Activated gamma-delta T cell treated with Interleukin-2 at 50 U/mL for 16 hours (primary cell): ENCODE results near the gene LMTK2.
A peak's percentile ranks its signal among the peaks of the same experiment; 100 is the strongest.

ENCODE experiments used
- DNase-seq: peaks from one replicate; pipeline ENCODE4 v3.0.0-alpha.2; 2020

Gene LMTK2

DNA sequence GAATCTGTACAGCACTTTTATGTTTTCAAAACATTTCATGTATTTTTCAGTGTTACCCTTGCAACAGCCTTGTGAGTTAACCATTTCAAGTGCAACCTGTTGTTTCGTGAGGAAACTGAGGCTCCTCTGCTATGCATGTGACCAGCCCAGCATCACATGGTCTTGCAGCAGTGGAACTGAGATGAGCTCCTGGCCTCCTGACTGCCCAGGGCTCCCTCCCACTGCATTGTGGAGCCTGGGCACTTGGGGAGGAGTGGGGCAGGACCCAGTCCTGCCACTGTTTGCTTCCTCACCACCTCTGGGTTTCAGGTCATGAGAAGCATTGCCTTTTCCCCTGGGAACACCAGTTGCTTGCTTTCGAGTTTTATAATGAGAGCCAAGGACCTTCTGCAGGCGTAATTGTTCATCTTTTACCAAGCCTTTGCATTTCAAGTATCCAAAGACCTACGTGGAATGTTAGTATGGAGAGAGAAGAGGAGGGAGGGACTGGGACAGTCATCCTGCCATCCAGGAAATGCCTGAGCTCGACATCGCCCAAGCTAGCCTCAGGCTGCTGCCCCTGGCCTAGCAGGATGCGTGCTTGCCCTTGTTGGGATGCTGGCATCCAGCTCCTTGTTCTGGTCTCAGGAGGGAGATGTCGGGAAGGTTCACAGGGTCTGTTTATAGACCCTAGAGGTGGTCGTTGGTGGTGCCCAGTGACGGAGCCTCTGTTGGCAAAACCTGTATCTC lies 72.3 kb downstream of the LMTK2 start:
- DNase-seq = no peak

DNA sequence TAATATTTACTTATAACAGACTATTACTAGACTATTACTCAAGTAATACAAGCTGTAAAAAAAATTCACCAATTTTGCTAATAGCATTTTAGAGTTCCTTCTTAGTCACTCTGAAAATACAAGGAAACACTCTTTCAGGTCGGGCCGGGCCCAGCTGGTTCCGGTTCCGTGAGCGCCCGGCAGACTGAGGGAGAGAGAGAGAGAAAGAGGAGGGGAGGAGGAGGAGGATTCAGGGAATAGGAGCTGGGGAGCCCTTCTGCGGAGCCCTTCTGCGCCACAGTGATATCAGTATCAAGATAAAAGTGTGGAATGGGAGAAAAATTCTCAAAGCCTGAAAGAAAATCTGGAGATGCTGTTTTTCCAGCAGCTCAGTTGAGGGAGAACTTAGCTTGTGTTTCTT lies 74.1 kb downstream of the LMTK2 start:
- DNase-seq = no peak

DNA sequence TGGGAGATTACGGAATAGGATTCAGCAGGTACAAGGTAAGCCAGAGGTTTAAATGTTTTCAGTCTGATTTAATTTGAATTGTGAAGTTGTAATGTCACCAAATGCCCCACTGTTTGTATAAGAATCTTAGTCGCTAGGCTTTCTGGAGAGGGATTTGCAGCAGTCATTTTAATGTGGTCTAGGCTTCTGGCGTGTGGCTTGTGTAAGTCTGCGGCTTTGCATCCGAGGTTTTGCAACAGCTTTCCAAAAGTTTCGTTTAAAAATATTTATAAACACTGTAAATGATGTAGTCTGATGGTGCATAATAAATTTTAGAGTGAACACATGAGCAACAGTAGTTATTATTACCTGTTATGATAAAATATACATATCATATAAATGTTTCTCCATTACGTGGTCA lies 78.4 kb downstream of the LMTK2 start:
- no peak for DNase-seq

DNA sequence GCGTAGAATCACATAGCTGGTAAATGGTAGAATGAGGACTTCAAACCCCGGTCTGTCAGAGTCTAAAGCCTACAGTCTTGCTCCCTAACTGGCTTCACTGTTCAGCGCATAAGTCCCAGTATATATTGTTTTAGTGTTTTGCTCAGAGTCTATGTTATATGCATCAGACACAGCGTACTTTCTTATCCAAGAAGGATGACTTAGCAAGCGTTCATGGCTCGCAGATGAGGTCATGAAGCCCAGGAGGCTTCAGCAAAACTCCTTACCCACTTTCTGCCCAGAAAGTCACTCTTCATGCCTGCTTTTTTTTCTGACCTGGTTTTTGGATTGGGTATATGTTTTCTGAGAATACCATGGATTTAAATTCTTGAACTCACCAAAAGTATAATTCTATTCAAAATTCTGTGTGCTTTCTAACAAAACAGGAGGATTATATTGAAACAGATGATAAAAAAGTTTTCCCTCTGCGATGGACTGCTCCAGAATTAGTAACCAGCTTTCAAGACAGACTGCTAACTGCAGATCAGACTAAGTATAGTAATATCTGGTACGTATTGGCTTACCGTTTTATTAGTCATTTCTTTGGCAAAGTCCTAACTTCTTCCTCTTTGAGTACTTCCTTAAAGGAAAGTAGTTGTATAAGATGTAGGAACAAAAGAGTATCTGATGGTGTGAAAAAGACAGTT lies 79.9 kb downstream of the LMTK2 start:
- no peak for DNase-seq

DNA sequence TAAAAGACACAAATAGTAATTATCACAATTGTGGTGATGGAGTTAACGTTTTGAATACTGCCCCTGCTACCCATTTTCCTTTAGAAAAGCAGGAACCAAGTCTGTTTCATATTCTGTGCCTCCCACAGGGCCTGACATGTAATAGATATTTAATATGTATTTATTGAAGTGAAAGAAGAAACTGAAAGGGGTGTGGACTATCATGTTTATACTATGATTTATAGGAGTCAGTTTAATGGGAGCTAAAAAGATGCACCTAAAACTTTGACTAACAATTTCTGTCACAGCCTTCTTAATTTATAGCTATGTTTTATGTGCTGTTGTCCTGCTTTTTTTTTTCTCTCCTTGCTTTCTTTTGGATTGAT lies 80.5 kb downstream of the LMTK2 start:
- no peak for DNase-seq

DNA sequence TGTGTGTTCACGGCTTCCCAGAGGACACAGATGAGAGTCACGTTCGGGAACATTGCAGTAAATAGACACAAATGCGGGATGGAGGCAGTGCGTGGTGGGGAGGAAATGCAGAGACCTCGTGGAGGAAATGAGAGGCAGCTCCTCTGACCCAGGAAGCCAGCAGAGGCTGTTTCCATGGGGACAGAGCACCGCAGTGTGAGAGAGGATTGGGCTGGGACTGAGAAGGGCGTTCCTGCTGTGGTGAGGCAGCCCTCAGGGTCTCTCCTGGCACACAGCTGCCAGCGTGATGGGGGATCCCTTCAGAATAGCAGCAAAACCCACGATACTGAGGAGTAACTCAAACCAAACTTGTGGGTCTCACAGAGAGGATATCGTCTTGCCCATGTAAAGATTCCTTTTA lies 82.9 kb downstream of the LMTK2 start:
- DNase-seq = no peak

DNA sequence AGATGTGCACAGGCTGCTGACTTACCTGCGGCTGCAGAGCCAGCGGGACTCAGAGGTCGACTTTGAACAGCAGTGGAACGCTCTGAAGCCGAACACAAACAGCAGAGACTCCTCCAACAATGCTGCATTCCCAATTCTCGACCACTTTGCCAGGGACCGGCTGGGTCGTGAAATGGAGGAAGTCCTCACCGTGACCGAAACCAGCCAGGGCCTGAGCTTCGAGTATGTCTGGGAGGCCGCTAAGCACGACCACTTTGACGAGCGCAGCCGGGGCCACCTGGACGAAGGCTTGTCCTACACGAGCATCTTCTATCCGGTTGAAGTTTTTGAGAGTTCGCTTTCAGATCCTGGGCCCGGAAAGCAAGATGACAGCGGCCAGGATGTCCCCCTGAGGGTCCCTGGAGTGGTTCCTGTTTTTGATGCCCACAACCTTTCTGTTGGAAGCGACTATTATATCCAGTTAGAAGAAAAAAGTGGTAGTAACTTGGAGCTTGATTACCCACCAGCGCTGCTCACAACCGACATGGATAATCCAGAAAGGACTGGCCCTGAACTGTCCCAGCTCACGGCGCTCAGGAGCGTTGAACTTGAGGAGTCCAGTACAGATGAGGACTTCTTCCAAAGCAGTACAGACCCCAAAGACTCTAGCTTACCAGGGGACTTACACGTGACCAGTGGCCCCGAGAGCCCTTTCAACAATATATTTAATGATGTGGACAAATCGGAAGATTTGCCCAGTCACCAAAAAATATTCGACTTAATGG lies 85.2 kb downstream of the LMTK2 start:
- DNase-seq = no peak

DNA sequence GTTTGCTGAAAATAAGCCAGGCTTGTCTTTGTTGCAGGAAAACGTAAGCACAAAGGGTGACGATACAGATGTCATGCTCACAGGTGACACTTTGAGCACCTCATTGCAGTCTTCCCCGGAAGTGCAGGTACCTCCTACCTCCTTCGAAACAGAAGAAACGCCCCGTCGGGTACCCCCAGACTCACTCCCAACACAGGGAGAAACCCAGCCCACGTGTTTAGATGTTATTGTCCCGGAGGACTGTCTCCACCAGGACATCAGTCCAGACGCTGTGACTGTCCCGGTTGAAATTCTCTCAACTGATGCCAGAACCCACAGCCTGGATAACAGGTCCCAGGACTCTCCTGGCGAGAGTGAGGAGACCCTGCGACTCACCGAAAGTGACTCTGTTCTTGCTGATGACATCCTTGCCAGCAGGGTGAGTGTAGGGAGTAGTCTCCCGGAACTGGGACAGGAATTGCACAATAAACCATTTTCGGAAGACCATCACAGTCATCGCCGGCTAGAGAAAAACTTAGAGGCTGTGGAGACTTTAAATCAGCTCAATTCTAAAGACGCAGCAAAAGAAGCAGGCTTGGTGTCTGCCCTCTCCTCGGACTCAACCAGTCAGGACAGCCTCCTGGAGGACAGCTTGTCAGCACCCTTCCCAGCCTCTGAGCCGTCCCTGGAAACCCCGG lies 86.3 kb downstream of the LMTK2 start:
- no peak for DNase-seq

DNA sequence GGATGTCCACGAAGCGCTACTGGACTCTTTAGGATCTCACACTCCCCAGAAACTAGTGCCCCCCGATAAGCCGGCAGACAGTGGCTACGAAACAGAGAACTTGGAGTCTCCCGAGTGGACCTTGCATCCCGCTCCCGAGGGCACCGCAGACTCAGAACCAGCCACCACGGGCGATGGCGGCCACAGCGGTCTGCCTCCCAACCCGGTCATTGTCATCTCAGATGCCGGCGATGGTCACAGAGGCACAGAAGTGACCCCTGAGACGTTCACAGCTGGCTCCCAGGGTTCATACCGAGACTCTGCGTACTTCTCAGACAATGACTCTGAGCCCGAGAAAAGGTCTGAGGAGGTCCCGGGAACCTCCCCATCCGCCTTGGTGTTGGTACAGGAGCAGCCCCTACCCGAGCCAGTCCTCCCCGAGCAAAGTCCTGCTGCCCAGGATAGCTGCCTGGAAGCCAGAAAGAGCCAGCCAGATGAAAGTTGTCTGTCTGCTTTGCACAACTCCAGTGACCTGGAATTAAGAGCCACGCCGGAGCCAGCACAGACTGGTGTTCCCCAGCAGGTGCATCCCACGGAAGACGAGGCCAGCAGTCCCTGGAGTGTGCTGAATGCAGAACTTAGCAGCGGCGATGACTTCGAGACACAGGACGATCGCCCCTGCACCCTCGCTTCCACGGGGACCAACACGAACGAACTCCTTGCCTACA lies 87.0 kb downstream of the LMTK2 start:
- no peak for DNase-seq

DNA sequence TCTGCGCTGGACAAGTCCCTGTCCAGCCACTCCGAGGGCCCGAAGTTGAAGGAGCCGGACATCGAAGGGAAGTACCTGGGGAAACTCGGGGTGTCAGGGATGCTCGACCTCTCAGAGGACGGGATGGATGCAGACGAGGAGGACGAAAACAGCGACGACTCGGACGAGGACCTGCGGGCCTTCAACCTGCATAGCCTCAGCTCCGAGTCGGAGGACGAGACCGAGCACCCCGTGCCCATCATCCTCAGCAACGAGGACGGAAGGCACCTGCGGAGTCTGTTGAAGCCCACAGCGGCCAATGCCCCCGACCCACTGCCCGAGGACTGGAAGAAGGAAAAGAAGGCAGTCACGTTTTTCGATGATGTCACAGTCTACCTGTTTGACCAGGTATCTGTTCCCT lies 87.5 kb downstream of the LMTK2 start:
- DNase-seq = no peak

DNA sequence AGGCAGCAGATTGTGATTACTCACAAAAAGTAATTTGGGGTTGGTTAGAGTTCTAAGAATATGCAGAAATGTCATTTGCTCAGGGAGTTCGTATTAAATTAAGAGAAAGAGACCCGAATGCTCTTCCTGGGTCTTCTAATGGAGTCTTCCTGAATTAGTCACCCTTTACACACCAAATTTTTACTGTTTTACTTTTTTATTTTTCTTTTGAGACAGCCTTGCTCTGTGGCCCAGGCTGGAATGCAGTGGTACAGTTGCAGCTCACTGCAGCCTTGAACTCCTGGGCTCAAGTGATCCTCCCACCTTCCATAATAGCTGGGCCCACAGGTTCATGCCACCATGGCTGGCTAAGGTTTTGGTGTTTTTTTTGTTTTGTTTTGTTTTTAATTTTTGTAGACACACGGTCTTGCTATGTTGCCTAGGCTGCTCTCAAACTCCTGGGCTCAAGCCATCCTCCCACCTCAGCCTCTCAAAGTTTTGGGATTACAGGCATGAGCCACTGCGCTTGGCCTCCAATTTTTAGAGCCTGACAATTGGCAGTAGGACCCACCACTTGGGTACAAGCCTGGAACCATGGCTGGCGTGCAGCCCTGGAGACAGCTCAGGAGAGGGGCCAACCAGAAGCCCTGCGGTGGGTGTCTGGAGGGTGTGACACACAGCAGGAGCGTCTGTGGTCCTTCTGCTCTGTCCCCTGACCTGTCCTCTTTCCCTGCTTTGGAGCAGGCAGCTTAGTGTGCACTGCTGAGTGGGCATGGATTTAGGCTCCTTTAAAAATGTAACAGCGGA lies 88.2 kb downstream of the LMTK2 start:
- DNase-seq = no peak

DNA sequence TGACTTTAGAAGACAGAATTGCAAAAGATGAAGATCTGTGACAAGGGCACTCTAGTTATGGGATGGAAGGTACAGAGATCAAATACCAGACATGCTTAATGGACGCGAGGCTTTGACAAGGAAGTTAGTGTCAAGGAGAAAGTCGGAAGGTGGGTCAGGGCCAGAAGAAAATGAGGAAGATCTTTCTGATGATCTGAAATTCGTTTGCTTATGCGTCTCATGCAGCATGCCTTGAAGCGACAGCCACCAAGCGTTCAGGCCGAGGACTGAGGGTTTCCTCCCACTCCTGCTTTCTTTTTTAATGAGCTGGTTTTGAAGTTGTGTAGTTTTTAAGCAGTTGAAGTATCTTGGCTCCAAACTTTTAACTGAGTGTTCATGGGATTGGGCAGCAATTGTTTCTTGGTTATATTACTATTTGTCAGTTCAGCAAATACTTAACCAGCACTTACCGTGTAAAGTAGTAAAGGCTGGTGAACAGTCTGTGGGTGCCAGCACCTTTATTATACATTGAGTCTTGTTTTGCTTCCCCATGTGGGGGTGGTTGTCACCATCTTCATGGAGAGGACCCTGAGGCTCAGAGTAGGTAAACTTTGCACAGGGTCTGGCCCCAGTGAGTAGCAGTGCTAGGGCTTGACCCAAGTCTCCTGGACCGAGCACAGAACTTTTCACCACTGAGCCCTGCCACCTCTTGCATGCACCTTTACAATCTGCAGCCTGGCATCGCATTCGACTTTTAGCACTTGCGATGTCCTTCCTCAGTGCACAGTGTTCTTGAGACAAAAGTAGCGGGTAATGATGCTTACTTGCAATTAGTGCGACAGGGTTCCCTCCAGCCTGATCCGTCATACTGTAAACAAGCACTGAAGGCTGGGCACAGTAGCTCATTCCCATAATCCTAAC lies 90.3 kb downstream of the LMTK2 start:
- DNase-seq = no peak

DNA sequence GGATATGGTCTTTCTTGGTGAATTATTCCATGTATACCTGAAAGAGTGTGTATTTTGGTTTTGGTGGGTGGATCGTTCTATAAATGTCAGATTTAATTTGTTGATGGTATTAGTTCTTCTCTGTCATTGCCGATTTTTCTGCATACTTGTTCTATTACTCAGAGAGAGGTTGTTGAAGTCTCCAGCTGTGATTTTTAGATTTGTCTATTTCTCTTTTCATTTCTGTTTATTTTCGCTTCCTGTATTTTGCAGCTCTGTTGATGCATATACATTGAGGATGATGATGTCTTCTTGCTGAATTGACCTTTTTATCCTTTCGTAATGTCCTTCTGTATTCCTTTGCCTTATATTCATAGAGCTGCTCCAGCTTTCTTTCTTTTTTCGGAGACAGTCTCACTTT lies 92.5 kb downstream of the LMTK2 start:
- DNase-seq = no peak

DNA sequence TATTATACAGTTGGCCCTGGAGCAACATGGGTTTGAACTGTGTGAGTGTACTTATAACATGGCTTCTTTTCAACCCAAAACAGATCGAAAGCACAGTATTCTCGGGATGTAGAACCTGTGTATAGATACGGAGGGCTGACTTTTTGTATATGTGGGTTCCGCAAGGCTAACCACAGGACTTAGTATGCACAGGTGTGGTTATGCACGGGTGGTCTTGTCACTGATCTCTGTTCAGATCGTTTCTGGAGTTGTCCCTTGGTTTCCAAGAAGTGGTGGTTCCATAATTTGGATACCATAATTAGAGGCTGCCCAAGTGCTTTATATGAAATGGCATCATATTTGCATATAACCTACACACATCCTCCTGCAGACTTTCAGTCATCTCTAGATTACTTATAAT lies 93.7 kb downstream of the LMTK2 start:
- DNase-seq = no peak

DNA sequence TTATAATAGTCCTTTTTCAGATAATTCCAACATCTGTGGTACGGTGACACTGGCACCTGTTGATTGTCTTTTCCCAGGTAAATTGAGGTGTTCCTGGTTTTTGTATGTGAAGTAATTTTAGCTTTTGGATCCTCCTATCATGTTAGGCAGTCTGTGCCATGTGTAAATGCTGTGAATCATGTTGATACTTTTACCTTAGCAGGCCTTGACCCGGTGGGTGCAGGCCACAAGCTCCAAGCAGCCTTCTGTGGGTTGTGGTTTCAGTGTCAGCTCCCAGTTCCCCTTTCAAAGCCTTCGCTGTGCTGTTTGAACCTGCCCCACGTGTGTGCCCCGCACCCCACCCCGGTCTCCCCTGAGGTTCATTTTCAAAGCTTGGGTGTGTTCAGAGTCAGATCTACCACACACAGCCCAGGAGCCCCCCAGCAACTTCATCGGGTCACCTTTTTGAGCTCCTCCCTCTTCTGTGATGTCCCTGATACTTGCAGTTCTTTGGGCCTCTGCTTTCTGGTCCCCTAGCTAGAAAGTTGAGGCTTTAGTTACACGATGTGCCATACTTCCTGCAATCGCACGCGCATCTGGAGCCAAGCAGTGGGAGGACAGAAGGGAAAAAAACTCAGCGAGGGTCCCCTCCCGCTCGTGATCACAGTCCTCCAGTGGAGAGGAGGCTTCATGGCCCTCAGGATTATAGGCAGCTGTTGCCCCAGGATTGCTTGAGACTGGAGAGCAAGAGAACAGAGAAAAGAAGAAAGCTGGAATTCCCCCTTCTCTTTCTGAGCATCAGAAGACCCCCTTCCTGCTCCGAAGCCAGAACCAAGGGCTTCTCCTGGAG lies 95.9 kb downstream of the LMTK2 start:
- peak; percentile 69 for DNase-seq

DNA sequence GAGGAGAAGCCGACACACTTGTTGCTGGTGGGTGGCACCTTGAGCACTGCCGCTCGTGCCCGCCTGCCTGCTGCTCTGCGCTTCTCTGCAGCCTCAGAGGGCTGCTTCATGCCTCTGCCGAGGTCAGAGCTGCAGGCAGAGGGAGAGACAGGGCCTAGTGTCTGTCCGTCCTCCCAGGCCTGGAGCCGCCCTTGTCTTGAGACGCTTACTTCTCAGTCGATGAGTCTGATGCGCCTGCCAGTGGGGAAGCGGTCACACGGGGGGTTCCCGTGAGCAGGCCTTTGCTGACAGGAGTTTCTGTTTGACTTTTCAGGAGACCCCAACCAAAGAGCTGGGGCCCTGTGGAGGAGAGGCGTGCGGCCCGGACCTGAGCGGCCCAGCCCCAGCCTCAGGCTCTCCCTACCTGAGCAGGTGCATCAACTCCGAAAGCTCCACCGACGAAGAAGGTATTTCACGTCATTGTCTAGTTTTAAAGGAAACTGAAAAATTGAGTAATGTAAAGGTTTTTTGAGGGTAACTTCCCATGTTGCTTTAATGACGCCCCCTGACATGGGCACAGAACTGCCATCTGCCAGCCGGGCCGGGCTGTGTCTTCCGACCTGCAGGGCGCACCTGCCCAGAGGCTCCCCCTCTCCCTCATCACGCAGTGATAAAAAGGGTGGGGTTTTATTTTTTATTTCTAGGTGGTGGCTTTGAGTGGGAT lies 96.8 kb downstream of the LMTK2 start:
- no peak for DNase-seq

DNA sequence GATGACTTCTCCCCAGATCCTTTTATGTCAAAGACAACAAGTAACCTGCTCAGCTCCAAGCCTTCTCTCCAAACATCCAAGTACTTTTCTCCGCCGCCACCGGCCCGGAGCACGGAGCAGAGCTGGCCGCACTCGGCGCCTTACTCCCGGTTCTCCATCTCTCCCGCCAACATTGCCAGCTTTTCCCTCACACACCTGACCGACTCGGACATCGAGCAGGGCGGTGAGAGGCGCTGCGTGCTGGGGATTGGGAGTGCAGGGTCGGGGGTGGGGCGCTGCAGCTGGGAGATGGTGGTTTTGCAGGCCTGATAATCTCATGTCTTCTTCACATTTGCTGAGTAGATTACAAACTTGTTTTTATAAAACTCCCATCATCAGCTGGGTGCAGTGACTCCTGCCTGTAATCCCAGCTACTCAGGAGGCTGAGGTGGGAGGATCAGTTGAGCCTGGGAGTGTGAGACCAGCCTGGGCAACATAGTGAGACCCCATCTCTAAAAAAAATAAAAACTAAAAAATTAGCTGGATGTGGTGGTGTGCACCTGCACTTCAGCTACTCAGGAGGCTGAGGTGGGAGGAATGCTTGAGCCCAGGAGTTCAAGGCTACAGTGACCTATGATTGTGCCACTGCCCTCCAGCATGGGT lies 97.4 kb downstream of the LMTK2 start:
- no peak for DNase-seq

DNA sequence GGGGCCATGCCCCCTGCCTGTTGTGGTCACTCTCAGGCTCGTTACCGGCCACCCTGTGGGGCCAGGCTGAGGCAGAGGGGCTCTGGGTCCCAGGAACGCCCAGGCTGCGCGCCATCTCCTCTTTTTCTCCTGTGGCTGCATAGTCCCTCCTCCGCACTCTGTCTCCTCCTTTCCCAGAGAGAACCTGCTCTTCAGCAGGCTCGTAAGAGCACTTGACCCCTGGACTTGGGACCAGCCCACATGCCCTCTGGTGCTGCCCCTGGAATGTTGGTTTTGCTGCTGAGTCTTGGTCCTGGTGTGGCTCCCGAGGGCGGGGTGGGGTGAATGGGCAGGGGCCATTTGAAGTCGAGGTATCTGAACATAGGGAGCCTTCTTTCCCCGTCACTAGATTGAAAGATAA lies 98.0 kb downstream of the LMTK2 start:
- no peak for DNase-seq
